Anterior cingulate cortex (tissue), 58 donors: Measurements from ENCODE around the gene EYA2.

Experiments
- DNase-seq, 58 donors: peaks; one replicate each; lab custom pipeline; 2025; lab: John Stamatoyannopoulos, UW

Gene EYA2

DNA sequence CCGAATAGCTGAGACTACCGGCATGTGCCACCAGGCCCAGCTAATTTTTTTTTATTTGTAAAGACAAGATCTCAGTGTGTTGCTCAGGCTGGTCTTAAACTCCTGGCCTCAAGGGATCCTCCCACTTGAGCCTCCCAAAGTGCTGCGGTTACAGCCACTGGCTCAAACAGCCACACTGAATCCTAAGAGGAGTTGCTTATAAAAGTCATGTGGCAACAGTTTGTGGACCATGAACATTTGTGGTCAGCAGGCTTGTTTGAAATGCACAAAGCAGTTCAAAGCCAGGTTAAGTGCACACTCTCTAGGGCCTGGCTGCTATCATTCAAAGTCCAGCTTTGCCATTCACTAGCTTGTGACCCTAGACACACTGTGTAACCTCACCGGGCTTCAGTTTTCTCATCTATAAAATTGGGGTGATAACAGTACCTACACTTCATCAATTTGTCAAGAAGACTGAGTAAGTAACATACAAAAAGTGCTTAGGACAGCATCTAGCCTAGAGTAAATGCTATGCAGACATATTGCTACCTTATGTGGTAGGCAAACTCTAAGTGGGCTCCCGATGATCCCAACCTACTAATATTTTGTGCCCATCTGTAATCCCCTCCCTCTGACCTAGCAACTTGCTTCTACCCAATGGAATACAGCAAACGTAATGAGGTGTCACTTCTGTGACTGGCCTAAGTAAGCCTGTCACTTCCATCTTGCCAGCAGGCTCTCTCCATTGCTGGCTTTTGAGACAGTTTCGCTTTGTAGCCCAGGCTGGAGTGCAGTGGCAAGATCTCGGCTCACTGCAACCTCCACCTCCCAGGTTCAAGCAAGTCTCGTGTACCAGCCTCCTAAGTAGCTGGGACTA lies 338.9 kb downstream of the EYA2 start:
- DNase-seq = no peak

DNA sequence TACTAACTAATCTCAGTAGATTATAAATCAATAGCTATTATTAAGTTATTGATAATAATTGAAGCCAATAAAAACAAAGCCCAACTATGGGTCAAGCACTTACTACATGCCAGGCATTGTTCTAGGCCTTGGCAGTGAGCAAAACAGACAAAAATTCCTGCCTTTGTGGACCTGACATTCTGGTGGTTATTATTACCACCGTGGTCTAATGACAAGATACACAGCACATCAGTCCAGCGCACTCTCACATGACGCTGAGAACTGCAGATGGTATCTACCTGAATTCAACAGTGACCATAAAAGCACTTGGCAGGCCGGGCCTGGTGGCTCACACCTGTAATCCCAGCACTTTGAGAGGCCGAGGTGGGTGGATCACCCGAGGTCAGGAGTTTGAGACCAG lies 340.5 kb downstream of the EYA2 start:
- no peak for DNase-seq

DNA sequence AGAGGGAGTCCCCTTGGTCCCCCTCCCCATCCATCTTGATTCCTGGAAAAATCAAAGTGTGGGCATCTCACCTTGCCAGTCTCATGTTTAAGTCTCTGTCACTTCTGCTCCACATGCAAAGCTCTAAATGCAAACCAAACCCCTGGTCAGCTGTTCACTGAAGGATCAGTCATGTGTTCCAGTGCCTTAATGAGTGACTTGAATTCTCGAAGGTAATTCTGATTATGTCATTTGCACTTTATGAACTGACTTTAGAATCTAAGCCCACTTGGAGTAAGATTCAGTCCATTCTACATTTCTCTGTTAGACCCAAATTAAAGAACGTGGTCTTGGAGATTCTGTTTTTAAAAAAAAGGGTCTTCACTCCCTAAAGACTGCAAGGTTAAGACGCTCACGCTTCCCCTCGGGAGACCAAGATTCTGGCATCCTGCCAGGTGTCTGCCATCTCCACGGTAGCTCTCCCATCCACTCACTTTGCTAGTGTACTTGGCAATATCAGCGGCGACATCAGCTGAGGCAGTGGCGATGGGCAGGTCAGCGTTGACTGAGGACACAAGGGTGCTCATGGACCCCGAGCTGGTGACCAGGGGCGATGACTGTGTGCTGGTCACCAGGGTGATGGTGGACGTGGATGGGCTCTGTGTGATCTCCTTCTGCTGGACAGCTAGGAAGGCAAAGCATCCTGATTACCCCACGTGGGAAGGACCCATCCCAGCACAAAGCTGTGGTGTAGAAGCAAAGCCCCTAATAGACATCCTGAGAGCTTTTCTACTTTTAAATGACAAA lies 341.4 kb downstream of the EYA2 start:
- DNase-seq = no peak

DNA sequence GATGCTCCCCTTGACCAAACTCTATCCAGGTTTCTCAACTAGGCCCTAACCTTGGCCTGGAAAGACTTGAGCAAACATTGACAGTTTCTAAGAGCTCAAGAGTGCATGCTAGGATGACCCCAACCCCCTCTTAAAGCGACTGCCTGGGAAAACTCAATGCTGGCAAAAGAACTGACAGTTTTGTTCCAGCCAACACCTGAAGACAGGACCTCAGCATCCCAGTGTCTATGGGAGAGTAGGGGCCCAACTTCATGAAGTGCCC lies 341.9 kb downstream of the EYA2 start:
- no peak for DNase-seq

DNA sequence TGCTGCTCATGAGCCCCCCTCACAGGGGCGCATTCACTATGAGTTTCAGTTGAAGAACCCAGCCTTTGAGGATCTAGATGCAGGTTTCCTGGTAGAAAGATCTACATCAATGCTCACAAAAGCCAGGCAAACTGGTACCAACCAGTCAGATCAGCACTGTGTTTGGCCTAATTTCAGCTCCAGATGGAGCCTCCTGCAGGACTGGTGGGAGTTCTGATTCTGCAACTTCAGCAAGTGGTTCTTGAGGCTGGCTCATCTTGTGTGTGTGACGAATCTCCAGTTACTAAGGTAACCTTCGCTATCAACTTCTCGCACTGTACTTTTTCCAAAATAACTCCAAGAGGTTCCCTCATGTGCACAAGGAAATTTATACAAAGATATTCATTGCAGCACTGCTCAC lies 343.1 kb downstream of the EYA2 start:
- peak in 38 of 58 donors; percentile 7 to 84 (median 38) for DNase-seq
